ENCODE results near the gene FGF1.
A peak's percentile ranks its signal among the peaks of the same experiment; 100 is the strongest.

The FGF1 gene

DNA sequence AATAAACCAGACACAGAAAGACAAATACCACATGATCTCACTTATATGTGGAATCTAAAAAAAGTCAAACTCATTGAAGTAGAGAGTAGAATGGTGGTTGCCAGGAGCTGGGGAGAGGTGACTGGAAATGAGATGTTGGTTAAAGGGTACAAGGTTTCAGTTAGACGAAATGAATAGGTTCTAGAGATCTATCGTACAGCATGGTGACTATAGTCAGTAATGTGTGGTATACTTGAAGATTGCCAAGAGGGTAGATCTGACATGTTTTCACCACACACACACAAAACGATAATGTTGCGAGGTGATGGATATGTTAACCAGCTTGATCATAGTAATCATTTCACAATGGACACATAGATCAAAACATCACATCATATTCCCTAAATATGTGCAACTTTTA is 46.4 kb downstream of the FGF1 start:
- DNase-seq, result no peak

DNA sequence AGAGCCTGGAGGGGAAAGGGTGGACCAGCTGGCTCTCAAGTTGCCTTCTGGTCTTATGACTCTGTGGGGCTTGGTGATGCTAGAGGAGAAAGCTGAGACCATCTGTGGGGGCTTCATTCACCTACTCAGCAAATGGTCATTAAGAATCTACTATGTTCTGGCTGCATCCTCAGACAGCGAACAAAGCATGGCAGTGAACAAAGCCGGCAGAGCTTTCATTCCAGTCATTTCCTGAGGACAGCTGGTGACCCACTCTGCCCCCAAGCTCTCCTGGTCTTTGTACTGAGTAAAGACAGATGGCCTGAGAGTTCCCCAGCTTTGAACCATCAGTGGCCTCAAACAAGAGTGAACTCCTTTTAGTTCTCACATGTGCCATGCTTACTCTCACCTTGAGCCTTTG is 48.0 kb downstream of the FGF1 start:
- peak; percentile 22 for DNase-seq

DNA sequence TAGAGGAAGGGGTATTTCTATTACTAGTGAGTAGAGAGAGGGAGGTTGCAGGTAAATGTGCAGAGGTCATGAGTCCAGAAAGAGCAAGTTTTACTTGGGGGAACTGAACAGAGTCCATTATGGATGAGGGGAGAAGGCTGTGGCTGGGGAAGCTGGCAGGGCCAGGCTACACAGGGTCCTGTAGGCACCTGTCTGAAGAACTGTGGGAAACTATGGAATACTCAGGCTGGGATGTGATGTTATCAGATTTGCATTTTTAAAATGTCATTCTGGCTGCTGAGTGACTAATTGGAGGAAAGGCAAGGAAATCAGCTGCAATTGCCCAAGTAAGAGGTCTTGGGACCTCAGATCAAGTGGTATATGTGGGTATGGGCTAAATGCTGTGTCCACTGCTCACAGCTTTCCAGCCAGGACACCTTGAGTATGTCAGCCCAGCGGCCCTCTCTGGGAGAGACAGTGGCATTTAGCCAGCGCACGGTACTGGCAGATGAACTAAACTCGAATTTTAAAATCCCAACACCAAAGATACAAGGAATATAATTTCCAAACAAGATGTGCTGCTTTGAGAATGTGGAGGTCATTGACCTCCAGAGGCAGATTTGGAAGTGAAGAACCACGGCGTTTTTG is 49.1 kb downstream of the FGF1 start:
- DNase-seq, result no peak

DNA sequence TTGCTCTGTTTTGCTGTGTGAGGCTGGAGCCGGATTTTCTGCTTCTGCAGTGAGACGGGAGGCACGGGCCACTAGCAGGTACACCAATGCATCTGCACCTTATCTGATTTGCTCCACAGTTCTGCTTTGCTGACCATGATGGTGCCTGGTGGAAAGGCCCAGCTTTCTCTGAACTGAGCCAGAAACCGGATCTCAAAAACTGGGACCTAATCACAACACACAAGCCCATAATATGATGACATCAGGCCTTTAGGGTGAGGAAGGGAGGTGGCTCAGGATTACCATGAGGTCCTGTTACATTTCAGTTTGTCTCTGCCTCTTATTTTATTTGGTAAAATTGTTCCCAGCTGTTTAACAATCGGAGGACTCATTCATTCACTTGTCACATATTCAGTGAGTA is 49.8 kb downstream of the FGF1 start:
- no peak for DNase-seq

DNA sequence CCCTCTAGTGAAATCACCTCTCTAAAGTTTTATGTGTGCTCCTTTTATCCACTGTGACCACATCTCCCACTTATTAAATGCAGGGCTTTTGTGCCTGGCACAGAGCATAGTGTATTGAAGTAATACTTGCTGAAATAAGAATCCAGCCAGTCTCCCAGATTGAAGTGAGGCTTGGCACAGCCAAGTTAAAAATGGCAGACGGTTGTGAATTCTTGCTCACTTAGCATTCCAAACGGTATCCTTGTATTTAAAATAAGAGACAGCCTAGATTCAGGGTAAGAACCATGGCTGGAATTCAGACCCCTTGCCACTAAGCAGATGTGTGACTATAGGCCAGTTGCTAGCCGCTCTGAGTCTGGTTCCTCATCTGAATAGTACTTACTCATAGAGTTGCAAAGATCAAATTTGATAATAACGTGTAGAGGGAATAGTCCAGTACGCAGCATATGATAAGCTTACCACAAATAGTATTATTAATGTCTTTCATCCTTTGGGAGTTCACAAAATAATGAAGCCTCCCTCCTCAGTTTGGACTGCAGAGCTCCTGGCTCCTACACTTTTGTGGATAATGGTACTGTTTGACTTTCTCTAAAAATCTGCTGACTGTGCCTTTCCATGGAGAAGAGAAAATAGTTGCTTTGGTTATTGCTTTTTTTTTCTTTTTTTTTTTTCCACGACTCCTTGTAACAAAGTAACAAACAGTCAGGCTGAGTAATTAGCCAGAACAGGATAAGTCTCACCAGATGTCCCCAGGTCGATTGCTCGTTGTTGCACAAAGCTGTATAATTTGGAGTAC is 51.5 kb downstream of the FGF1 start:
- no peak for DNase-seq

DNA sequence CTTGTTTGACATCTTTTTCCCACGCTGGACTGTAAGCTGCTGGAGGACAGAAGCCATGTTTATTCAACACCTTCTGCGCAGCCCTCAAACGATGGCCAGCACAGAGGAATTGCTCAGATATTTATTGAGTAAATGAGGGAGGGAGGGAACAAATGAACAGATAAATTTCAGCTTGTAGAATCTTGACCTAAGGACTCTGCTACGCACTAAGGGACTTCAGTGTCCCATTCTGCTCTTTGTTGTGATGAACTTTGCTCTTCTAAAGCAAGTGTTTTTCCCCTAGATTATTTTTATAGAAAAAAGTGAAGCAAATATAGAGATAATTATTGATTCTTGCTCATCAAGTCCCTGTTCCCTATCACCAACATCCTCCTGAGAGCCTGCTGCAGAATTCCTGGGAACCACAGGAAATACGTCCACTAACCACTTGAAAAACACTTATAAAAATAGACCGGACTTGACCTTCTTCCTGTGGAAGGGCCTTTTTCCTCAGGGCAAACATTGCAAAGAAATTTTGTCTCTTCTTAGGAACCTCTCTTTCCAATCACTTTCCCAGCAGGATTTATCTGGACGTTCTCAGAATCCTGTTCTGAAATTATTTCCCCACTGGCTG is 54.9 kb downstream of the FGF1 start:
- DNase-seq, result no peak

DNA sequence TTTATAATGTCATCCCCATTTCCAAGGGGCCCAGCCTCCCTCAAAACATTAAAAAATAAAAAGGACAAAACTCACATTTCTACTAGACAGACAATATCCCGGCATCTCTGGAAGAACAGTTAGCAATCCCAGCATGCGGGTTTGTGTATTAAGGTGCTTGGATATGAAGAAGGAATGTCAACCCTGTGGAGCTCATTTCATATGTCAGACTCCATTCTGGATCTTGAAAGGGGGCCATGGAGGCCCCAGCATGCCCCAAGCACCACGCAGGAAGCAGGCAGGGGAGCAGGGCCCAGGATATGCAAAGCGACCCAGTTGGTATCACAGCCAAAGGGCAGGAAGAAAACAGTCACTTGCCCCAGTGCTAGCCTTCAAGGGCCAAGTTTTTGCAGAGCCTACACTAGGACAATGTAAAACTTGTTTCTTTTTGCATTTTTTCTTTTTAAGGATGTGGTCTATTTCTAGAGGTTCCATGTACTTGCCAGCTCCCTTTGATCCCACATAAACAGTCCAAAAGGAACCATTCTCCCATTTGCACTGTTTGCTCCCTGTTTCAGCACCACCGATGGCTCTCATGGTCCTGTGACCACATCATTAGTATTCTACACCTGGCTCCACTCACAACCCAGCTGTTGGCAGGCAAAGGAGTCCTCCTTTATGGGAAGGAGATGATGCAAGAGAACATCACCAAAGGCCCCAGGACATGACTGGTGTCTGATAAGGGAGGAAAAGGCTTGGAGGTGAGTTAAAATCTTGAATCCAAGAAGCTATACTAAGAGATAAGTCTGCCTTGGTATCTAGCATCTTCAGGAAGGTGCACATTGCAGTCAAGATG is 58.3 kb downstream of the FGF1 start:
- no peak for DNase-seq

DNA sequence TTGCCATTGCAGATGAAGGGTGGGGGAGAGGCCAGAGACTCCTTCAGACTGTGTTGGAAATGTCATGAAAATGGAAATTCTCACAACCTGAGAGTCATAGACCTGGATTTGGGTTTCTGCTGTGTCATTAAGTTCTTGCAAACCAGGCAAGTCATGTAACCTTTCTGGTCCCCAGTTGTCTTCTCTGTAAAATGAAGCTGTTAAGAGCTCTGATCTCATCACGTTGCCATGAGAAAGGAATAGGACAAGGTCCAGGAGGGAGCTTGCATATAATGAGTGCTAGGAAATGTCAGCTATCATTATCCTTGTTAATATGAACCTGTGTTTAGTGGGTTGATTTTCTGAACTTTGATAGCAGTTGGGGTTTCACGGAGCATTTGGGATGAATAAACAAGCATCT is 59.1 kb downstream of the FGF1 start:
- no peak for DNase-seq

DNA sequence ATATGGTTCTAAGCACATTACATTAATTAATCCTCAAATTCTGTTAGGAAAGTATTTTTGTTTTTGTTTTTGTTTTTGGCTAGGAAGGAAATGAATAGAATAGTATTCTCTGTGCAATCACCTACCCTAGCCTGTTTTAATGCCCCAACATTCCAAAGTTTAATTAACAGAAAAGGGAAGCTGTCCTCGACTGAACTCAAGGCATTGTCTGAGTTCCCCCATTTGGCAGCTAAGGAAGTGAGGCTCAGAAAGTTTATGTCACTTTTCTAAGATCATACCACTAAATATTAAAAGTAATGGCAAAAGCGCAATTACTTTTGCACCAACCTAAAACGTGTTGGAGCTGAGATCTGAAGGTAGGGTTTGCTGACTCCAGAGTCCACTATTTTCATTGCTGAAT is 59.8 kb downstream of the FGF1 start:
- no peak for DNase-seq

DNA sequence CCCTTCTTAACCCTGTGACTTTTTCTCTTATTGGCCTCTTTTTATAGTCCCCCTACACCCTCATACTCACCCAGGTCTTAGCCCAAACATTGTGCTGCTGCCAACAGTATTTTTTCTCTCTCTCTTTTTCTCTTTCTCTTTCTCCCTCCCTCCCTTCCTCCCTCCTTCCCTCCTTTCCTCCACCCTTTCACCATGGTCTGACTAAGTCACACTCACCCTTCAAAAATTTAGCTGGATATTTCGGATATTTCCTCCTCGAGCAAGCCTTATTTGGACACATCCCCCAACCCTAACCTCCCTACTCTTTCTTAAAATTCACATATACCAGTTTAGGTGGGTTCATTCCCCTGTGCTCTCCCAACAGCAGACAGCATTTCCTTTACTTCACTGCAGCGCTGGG is 64.7 kb downstream of the FGF1 start:
- no peak for DNase-seq

DNA sequence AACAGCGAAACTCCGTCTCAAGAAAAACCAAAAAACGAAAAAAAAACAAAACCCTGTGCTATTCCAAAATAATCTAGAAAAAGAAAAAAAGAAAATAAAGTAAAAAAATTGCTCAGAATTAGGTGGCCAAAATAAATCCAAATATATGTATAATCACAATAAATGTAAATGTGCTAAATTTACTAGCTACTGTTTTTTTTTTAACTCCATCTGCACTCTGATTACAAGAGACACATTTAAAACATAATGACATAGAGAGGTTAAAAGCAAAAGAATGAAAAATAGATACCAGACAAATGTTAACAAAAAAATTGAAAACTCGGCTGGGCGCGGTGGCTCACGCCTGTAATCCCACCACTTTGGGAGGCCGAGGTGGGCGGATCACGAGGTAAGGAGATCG is 66.1 kb downstream of the FGF1 start:
- no peak for DNase-seq

DNA sequence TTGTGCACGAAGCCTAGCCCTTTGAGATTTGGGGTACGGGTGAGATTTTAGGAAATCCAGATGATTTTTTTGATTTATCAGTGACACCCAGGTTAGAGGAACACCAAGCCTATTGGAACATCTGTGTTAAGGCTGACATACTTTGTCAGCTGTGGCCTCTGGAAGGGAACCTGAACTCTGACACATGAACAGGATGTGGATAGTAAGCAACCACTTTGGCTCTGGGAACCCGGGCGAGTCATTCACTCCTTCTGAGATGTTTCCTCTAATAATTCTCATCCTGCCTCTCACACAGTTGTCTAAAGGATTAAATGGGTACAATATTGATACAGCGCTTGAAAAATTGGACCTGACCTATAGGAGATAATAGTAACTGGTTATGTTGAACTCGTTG is 67.8 kb downstream of the FGF1 start:
- DNase-seq, result no peak

DNA sequence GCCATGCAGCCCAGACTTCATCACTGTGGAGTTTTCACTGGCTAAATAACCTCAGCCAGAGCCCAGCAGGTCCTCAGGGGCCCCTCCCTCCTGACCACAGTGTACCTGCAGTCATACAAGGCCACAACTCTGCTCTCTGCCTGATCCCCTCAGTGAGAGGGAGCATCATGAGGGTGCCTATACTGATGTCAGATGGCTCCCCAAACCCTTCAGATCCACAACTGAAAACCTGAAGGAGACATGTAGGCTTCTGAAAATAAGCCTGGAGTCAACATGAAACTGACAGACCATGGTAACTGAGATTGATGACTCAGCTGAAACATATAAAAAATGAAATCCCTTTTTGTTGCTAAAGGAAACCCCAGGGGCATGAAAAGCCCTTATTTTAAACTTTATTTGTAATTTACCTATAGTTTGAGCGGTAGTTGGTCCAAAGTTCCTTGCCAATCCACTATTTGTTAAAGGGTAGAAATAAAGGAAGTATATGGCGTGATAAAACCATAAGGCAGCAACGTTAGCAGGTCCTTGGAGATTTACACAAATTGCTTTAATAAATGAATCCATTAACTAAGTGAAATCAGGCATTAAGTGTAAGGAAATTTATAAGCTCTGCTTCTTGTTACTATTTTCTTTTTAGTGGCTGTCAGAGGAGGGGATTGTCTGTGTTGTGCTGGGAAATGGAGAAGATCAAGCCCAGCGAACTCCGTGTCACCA is 68.3 kb downstream of the FGF1 start:
- DNase-seq, result no peak

DNA sequence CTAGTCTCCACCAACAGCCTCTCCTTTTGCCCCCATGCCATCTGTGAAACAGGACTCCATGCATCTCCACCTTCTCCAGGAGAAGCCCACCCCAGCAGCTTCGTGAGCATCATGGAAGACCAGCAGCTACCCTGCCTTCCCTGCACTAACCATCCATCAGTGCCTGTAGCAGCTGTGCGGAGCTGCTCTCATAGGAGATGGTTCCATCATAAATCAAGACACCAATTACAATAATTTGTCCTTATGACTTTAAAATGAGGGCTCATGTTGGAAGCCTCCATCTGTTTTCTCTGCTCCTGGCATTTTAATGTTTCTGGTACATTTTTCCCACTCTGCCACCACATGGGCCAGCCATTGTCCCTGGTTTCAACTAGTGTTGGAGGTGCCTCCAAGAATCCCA is 69.9 kb downstream of the FGF1 start:
- DNase-seq, result no peak

DNA sequence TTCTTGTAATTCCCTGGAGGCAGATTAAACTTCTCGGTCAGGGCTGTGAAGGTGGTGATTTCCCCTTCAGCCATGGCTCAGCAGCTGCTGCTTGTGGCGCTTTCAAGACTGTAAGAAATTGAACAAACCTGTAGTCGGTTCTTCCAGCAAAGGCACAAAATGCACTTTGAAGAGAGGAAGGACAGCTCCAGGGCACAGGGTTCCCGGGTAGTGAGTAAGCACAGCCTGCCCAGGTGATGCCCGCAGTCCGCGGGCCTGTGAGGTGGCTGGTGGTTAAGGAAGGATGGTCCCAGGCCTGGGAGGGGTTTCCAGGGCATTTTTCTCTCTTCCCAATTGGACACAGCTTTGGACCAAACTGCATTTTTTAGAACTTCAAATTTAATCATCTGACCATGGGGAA is 71.8 kb downstream of the FGF1 start:
- DNase-seq, result no peak

DNA sequence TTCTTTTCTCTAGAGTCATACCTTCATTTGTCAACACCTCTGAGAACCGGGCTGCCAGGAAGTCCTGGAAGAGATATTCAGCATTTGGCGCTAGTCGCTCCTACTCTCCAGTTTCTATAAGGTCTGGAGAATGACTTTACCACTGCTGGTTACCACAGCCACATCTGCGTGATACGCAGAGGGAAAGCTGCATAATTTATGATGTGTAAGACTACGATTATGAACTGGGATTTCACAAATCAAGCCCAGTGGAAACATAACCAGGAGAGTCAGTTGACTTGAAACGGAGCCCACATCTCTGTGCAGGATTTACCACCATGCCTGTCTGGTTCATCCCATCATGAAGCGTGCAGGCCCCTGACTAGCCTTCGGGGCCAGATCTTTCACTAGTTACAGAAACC is 72.6 kb downstream of the FGF1 start:
- DNase-seq, result no peak

DNA sequence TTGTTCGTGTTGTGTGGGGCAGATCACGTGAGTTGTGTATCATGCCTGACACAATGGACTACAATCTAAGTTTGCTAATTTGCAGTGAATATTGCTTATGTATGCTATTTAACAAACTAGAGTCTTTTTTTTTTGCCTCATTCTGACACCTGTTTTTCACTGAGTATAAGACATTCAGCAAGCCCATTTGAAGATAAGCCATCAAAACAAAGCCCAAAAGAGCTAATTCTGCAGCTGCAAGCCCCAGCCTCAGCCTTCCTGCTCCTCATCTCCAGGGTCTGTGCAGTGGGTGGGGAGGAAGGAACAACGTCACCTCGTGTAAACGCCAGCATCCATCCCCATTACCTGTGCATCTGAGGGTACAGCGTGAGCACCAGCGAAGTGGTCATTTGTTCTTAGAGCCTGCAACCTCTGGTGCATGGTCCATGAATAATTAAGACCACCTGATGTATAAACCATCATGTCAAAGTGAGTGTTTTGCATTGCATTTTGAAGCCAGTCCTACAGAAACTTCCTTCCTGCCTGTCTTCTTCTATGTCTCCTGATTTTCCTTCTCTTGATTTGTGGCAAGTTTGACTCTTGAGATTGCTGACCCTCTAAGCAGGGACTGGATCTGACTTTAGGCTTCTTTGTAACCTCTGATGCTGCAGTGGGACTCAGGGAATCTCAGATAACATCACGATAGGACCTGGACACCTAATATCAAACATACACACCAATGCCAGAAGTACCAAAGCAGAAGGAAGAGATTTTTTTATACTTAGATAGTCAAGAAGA is 73.2 kb downstream of the FGF1 start:
- no peak for DNase-seq

DNA sequence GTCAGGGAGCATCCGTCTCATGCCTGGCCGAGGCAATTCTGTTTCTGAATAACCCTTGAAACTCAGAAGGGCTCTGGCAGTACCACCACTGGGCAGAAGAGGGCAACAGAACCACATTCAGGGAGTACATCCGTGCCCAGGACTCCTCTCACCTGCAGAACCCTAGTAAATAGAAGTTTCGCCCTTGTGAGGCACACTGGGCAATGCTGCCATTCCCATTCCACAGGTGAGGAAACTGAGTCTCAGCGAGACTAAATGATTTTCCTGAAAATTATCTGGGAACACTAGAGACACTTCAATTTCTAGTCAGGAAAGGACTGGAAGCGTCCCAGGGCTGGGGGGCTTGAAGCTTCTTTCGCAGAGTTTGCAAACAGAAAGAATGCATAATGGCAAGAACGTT is 74.7 kb downstream of the FGF1 start:
- DNase-seq, result peak; percentile 68

DNA sequence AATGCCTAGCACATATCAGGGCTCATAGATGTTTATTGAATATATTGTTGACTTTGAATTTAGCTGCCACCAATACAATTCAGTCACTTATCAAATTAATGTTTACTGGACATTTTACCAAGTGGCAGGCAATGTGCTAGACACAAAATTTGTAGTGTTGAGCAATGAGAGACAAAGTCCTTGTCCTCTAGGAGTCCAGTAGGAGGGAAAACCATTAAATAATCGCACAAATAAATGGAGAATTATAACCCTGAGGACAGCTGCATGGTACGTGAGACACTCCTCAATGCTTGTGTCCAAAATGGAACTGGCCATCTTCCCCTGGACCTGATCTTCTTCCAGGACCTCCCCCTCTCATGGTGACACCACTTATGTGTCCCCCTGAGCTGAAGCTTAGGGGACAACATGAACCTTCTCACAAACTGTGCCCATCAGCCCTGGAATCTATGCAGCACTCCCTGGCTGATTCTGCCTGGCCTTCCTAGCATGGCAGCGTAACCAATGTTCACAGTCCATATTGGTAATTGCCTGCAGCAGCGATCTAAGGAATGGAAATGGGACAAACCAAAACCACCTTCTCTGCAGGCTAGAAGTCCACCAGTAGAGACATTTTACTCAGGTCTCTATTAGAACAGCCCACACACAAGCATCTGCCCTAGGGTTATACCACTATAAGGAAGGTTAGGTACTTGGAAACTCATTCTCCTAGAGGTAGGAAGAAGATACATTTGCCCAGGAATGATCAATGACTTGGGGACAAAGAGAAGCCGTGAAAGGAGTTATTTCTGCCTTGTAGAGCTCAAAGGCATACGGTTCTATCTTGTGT is 75.5 kb downstream of the FGF1 start:
- no peak for DNase-seq

DNA sequence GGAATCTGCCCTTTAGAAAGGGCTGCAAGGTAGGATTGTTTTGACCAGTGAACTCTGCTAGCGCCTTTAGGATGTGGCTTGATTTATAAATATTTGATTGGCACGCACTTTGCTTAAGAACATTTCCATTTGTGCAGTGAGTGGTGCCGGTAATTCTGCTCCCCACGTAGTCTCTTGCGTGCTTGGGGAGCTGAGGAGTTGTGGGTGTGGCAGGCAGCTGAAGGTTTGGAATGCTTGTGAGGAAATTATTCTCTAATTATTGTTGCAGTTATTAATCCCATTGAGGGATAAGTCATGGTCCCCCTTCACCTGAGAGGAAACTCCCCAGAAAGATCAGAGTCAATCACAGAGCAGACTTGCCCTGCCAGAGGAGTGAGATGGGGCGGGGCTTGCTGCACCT is 76.7 kb downstream of the FGF1 start:
- no peak for DNase-seq

DNA sequence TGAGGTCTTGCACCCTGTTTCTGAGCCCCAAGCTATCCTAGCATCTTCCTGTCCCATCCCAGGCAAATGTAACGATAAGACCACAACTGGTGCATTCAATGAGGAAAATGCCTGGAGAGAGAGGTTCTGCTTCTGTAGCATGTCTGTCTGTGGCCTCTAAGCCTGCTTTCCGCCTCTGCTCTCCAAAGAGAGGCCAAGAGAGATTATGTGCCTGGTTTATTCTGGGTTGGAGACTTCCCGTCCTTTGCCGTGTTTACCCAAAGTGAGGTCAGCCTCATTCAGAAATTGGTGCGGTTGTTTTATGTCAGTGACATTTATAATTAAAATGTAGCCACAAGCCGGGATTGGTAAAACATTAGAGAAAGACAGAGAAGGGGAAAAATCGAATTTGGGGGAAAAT is 77.8 kb downstream of the FGF1 start:
- no peak for DNase-seq
